Muscle of back (tissue), 11 donors: Measurements from ENCODE around the gene CCM2L. TPM values are rescaled to one million over a fixed set of nuclear protein-coding genes. Genes with fewer than 3 reads are reported as not detected.
"Not testable (repeated sequence)": the region's sequence is repeated elsewhere in the genome, so short reads cannot be mapped to it uniquely, and the experiment has no call there.

Experiments used
- DNase-seq, 3 donors: peaks; one replicate each; pipeline versions ENCODE4 v3.0.0 to v3.0.0-alpha.2; 2013
- polyA plus RNA-seq, 10 donors: library from polyadenylated mRNA; unstranded; fragments of 120-200 nt; gene quantifications; one replicate each; pipeline ENCODE4 v1.2.1, GENCODE V29; 2013; ENCODE audit not compliant: insufficient read length in 10 of 10

CCM2L gene
- polyA plus RNA-seq, 10 donors = 4.3 to 7.0 (median 5.2) TPM

DNA sequence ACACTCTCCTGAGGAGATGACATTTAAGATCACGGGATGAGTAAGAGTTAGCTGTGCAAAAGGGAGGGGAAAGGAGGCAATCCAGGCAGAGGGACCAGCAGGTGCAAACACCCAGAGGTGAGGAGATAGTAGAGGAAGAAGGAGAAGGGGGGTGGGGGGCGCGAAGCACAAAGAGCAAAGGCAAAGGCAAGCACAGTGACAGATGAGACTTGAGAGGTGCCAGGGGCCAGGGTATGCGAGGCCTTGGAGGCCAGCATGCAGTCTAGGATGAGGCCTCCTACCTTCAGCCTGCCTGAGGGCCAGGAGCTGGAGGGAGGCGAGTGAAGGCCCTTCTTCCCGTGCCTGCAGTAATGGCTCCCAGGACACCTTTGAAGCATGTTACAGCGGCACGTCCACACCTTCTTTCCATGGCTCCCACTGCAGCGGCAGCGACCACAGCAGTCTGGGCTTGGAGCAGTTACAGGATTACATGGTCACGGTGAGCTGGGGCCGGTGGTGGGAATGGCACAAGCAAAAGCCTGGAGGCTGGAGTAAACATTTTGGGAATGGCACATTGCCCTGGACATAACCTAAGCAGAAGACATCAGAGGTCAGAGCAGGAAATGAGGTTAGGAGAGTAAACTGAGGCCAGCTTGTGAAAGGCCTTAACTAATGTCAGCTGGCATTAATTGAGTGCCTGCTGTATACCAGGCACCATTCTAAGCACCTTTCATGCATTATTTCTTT, 18.6 kb downstream of the CCM2L start:
- DNase-seq = no peak

DNA sequence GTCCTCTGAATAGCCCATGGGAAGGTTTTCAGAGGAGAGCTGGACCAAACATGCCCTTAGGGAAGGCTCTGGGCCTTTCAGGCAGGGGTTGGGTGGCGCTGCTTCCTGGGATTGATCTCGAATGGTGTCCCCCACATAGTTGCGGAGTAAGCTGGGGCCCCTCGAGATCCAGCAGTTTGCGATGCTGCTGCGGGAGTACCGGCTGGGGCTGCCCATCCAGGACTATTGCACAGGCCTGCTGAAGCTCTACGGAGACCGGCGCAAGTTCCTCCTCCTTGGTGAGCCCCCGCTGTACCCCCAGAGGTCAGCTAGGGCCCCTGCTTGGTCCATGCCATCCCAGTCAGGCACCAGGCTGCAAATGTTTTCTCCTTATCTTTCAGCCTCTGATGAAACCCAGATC, 19.3 kb downstream of the CCM2L start:
- DNase-seq = no peak

DNA sequence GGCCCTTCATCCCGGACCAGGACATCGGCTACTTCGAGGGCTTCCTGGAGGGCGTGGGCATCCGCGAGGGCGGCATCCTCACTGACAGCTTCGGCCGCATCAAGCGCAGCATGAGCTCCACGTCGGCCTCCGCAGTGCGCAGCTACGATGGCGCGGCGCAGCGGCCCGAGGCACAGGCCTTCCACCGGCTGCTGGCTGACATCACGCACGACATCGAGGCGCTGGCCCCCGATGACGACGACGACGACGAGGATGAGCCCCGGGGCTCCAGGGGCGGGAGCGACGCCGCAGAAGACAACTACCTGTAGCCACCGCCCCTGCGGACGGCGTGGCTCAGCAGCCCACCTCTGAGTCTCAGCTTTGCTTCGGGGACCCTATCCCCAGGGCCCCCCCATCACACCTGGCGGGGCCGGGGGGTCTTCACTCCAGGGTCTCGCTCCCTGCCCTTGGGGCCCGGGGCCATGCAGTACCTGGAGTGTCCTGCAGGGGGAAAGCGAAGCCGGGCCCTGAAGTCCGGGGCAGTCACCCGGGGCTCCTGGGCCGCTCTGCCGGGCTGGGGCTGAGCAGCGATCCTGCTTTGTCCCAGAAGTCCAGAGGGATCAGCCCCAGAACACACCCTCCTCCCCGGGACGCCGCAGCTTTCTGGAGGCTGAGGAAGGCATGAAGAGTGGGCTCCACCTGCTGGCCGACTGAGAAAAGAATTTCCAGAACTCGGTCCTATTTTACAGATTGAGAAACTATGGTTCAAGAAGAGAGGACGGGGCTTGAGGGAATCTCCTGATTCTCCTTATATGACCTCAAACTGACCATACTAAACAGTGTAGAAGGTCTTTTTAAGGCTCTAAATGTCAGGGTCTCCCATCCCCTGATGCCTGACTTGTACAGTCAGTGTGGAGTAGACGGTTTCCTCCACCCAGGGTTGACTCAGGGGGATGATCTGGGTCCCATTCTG, 21.0 kb downstream of the CCM2L start:
- DNase-seq = peak; percentile 64 to 83 (median 64)

DNA sequence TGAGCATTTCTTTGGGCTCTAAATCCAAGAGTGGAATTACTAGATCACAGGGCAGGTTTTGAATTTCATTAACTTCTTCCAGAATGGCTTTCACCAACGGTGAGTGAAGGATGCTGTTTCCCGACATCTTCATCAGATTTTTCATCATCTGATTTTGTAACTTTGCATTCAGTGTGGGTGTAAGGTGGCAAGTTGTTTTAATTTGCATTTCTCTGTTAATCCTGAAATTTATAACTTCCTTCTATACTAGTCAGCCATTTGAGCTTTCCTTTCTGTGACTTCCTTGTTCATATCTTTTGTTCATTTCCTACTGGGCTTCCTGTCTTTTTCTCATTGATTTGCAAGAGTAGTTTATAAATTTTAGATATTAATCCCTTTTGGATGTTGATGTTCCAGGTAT, 23.1 kb downstream of the CCM2L start:
- DNase-seq = no peak

DNA sequence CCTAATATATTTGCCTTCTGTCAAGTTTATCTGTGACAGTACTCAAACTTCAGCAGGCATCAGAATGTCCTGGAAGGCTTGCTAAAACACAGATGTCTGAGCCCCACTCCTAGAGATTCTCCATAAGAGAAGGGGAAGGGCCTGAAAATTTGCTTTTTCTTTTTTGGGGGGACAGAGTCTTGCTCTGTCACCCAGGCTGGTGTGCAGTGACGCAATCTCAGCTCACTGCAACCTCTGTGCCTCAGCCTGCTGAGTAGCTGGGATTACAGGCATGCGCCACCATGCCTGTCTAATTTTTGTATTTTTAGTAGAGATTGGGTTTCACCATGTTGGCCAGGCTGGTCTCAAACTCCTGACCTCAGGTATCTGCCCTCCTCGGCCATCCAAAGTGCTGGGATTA, 23.5 kb downstream of the CCM2L start:
- DNase-seq = not testable (repeated sequence)

DNA sequence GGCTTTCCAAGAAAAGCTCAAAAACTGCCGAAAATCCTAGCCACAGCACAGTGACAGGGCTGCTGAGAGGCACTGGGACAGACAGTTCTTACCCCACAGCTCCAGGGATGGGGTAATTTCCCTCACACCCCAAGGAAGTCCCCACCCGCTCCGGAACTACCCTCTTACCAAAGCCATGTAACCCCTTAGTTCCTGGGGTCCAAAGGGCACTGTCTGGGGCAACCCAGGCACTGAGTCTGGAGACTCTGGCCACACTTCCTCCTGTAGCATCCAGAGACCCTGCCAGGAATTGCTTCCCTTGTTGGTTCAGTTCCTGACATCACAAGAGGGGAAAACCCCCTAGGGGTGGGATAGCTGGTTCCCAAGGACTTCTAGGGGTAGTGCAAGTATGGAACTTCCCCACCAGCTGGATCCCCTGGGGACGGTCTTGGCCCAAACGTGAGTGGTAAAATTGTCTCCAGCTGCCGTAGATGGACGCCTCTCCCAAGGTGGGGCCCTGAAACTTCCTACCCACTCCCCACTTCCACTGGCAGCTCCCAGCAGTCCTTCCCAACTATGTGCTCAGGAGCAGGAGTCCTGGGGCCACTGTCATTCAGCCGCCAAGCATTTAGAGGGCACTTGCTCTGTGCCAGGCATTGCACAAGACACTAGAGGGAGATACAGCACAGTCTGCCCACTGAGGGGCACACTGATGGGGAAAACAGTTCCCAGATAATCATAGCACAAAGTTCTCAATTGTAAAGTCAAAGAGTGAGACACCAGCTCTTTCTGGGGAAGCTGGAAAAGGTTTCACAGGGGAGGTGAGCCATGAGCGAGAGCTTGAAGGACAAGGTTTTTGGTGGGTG, 24.6 kb downstream of the CCM2L start:
- no peak for DNase-seq

DNA sequence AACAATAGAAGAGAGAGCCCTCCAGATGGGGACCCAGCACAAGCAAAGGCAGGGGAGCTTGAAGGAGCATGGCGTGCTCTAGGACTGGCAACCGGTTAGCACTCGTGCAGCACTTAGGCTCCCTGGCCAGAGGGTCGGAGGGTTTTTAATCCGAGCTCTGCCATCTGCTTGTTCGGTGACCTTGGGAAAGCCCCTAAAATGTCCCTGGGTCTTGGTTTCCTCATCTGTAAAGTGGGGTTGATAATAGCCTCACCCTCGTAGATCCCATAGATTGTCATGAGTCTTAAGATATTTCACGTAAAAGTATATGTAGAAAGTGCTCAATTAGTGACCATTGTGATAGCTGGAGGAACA, 25.2 kb downstream of the CCM2L start:
- DNase-seq = no peak

DNA sequence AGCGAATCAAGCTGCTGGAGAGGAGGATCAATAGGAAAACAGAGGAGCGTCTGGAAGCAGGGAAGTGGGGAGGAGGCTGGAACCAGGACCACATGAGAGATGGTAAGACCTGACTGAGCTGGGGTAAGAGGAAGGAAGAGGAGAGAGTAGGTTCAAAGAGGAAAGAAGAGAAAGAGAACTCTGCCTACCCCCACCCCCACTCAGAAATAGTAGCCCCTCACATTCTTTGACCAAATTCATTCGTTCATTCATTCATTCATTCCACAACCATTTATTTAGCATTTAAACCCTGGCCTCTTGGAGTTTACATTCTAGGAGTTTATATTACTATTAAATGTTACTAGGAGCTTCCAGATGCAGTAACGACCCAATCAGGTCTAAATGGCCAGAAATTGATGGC, 26.0 kb downstream of the CCM2L start:
- no peak for DNase-seq

DNA sequence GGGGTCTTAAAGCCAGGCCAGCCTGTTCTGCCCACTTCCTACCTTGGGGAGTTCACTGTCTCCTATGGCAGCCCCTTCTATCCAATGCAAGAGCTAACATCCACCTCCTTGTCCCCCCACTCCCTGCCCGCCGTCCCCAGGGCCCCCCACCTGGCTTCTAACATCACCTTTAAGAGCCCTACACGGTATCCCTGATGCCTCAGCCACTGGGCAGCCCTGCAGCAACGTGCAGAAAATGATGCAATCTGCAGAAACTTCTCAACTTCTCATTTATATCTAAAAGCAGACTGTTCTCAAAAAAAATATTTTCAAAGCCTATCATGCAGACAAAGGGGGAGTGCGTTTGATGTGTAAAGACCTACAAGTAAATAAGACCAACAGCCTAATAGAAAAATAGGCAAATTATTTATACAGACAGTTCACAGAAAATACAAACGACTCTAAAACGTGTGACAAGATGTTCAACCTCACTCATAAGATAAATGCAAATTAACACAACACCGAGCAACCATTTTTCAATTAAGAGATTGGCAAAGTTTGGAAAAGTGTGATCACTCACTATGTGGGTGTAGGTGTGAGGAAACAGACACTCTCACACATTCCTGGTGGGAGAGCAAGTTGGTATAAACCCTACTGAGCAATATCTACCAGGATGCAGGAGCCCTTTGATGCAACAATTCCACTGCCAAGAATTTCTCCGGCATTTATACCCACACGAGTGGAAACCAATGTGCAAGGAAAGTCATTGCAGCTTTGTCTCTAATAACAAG, 26.7 kb downstream of the CCM2L start:
- DNase-seq = no peak

DNA sequence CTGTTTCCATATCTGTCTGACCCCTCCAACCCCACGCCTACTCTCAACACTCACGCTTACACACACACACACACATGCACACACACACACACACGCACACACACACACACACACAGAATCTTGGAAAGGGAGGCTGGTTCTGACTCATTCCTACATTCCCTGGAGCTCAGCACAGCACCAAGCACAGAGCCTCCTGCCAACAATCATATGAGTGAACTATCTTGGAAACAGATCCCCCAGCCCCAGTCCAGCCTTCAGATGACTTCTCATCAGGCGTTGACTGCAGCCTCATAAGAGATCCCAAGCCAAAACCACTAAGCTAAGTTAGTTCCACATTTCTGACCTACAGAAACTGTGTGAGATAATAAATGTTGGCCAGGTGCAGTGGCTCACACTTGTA, 27.7 kb downstream of the CCM2L start:
- no peak for DNase-seq

DNA sequence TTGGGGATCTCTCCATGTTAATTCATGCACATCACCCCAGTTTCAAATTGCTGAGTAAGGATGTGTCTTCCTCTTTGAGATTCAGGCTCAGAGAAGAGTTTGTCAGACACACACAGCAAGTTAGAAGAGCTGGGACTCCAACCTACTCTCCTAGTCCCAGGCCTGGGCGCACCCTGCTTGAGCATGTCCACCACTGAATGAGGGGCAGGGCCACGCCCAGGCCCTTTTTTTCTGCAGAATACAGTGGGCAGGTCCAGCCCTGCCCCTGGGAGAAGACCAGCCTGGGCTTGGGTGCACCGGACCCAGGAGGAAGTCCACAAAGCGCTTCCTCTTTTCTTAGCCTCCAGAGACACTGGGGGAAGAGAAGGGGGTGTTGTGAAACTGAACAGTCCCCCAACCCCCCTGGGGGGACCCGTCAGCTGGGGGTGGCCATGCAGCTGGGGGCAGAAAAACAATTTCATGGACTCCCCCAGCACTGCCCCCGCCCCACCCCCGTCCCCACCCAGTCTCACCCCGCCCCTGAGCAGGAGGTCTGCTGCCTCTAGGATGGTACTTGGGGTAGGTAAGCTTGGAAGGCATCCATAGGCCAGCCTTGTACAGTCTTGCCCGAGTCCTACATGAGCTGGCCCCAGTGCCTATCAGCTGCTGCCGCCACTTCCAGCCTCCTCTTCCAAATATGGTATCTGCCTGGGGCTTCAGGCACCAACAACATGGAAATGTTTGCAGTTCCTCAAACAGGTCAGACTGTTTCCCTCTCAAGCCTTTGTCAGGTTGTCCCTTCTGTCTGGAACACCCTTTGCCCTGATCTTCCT, 30.1 kb downstream of the CCM2L start:
- DNase-seq = peak in 1 of 3 donors; percentile 45

DNA sequence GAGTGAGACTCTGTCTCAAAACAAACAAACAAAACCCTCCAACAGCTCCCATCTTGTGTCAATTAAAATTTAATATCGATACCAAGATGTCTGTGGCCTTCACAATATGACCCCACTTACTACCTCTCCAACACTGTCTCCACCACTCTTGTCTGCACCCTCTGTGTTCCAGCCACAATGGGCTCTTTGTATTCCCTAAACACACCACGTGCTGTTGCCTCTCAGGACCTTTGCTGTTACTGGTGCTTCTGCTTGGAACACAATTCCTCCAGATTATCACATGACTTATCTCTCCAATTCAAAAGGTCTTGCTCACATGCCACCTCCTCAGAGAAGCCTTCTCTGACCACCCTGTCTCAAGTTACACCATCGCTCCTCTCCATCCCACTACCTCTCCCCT, 35.8 kb downstream of the CCM2L start:
- DNase-seq = no peak

DNA sequence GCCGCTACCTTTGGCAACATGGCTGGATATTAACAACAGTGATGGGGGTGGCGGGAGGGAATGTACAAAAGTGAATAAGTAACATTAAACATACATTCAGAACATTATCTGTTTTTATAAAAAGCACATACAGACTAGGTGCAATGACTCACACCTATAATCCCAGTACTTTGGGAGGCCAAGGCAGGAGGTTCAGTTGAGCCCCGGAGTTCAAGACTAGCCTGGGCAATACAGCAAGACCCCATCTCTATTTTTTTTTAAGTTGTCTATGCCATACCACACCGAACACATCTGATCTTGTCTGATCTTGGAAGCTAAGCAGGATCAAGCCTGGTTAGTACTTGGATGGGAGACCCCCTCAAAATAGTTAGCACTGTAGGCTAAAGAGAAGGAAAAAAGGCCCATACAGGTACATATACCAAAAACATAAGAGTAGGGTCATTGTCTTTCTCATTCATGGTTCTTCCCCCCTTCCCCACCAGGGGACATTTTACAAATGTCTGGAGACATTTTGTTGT, 40.1 kb downstream of the CCM2L start:
- no peak for DNase-seq

DNA sequence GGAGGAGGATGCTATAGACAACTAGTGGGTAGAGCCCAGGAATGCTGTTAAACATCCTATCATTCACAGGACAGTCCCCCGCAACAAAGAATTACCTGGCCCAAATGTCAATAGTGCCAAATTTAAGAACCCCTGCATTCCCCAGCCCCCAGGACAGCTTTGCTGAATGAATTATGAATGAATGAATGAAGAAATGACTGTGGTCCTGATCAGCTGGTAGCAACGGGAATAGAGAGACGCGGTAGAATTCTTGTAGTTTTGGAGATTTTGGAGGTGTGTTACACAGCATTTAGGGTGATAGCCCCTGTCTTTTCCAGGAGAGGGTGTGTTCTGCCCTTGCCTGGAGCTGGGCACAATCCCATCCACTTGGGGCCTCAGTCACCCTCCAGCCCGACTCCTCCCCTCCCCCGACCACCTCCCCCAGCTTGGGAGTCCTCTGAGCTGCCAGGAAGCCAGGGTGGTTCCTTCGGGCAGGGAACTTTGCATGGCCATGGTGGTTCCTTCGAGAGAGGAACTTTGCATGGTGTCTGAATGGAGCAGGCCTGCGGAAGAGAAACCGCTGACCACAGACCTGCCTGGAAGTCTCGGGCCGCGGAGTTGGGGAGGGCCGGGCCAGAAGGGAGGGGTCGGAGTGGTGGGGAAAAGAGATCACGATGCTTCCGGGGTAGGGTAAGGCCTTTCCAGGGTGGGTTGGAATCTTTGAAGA, 40.8 kb downstream of the CCM2L start:
- DNase-seq = peak in 1 of 3 donors; percentile 54

DNA sequence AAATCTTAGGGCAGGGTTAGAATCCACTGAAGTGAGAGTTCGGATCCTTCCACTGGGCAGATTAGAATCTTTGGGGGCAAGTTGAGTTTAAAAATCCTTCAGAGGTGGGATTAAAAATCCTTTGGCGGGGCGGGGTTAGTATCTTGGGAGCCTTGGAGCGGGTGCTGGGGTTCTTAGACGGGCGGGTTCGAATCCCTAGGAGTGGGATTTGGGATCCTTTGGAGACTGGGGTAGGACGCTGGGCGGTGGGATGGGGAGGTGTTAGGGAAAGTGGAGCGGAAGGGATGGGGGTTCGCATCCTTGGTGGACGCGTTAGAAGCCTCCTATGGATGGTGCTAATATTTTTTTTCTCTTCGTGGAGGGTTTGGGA, 41.5 kb downstream of the CCM2L start:
- DNase-seq = no peak

DNA sequence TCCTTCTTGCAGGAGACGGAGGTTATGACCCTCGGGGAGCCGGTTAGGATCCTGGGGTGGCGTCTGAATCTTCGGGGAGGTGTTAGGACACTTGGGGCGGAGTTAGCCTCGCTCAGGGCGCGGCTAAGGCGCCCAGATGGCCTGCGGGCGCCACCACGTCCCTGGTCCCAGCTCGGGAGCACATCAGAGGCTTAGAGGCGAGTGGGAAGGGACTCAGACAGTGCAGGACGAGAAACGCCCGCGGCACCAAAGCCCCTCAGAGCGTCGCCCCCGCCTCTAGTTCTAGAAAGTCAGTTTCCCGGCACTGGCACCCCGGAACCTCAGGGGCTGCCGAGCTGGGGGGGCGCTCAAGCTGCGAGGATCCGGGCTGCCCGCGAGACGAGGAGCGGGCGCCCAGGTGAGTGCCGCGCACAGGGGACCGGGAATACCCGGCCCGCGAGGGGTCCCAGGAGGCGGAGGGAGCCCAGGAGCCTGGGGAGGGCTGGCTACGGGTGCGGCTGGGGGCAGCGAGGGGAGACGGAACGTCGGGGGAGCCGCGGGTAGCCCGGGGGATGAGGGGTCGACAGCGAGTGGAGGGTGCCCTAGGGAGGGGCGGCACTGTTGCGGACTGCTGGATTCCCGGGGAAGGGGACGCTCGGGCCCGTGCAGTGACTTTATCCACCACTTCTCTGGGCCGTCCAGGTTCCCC, 42.0 kb downstream of the CCM2L start, which contains the start of gene HCK:
Gene HCK, plus strand, starts transcription at position 153 of the 688 bp plus-strand sequence.
- peak in 1 of 3 donors; percentile 32 for DNase-seq

DNA sequence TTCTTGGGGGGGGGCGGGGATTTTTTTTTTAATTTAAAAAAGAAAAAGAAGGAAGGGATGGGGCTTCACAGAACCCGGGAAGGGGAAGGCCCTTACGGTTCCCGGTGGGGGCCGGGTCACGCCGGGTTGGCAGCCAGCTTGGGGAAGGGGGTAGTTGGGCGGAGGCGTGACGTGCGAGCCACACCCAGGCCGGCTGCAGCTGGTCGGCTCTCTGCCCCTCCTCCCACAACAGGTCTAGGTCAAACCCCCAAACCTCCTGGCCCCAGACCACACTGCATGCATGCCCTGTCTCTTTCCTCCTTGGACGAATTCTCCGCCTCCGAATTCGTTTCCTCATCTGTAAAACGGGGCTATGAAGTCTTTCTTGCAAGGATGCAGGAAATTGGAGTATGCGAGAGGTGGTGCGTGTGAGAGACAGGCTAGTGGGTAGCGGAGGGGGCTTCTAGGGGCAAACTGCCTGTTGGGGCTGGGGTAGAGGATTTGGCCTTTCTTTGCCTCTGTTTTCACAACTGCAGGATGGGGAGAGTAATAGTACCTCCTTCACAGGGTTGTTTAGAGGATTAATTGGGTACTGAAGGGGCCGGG, 42.6 kb downstream of the CCM2L start:
- peak in 1 of 3 donors; percentile 36 for DNase-seq

DNA sequence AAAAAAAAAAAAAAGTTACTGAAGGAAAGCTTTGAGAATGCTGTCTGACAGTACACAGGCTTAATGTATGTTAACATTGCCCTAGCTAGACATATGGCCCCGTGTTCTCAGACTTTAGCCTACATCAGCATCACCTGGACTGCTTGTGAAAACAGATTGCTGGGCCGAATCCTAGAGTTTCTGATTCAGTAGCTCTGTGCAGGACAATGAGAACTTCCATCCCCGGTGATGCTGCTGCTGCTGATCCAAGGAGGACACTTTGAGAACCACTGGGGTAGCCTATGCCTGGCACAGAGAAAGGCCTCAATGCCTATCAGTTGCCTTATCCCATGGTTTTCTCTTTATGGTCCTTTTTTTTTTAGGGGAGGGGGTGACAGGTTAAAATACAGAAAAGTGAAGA, 43.4 kb downstream of the CCM2L start:
- DNase-seq = no peak
